ENCODE measurements around the gene RPL5. TPM values are rescaled to one million over a fixed set of nuclear protein-coding genes. Genes with fewer than 3 reads are reported as not detected.

Gene RPL5
- total and polyA plus RNA-seq, 9 of the 15 experiments (the other 6 are each of a cell fraction or from before 2014, with no cell fraction given), result 1,467 to 4,252 (median 2,454) TPM

- TF ChIP-seq MBD2 (IDR thresholded peaks at IDR 0.05; ENCODE audit: borderline replicate concordance, low read depth) (0 out of 2 replicates have a peak, but pooled peaks have one; percentile 24), HNRNPK (IDR thresholded peaks at IDR 0.05; ENCODE audit: low read depth, low read length, poor library complexity, severe bottlenecking) (peak; percentile 40), ZNF277 (CRISPR knock-in tag; IDR thresholded peaks at IDR 0.05; ENCODE audit: borderline replicate concordance) (no peak), ZNF232 (CRISPR knock-in tag; IDR thresholded peaks at IDR 0.05) (peak; percentile 95), MTA3 (IDR thresholded peaks at IDR 0.05; ENCODE audit: borderline replicate concordance) (peak; percentile 66; the same call in 1 of the 2 replicates), OTX1 (CRISPR knock-in tag; IDR thresholded peaks at IDR 0.05) (peak; percentile 54; the same call in 1 of the 2 replicates), ZNF224 (CRISPR knock-in tag; IDR thresholded peaks at IDR 0.05) (0 out of 2 replicates have a peak, but pooled peaks have one; percentile 75), ZEB2 (IDR thresholded peaks at IDR 0.05) (no peak), ZNF592 (IDR thresholded peaks at IDR 0.05) (peak; percentile 99), MITF (IDR thresholded peaks at IDR 0.05) (no peak), UBTF (IDR thresholded peaks at IDR 0.05; ENCODE audit: borderline replicate concordance in 1 of 2, low read depth in 2 of 2, low read length in 2 of 2) (peak; percentile 27 to 36; a peak in 1 of 4 replicates), HNRNPL (IDR thresholded peaks at IDR 0.05; ENCODE audit: low read depth, low read length) (peak; percentile 54; the same call in 1 of the 2 replicates), ZFX (CRISPR knock-in tag; IDR thresholded peaks at IDR 0.05) (peak; percentile 97), TAF1 (IDR thresholded peaks at IDR 0.05; ENCODE audit: control insufficient read depth, extremely low read depth, insufficient read depth, low read length, severe bottlenecking) (peak; percentile 53), ZNF134 (CRISPR knock-in tag; conservative IDR thresholded peaks at IDR 0.05) (peak; percentile 89), ZNF695 (CRISPR knock-in tag; IDR thresholded peaks at IDR 0.05) (no peak)
Measured at GRCh38 chr1:92784639-92785500, 47.0 kb upstream of the RPL5 start, which contains the start of gene EVI5 (continued).

Measured in K562 (cell line).